Epithelial cell of prostate (primary cell): ENCODE data around the gene ATG16L1.

Experiments
- DNase-seq: peaks from one replicate; pipeline ENCODE4 v3.0.0-alpha.2; 2011; ENCODE audit warnings: low read depth, low spot score
- H3K27ac ChIP-seq: fragments of 450-650 bp; 2 replicates; pipeline ENCODE4 v1.5.1; 2017; ENCODE audit warnings: mild to moderate bottlenecking

ATG16L1 gene

DNA sequence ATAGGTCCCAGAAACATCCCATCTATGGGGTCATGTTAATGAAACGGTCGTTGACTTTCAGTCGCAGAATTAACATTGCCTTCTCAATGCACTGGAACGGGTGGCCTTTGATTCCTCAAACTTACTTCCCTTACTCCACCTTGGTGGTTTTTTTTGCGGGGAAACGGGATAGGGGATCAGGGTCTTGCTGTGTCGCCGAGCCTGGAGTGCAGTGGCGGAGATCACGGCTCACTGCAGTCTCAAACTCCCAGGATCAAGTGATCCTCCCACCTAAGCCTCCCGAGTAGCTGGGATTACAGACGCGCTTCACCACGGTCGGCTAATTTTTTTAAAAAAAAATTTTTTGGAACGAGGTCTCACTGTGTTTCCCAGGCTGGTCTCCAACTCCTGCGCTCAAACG, 754 bp downstream of the ATG16L1 start:
- DNase-seq: no peak
- H3K27ac ChIP-seq: peak overlapping the region; percentile 83

DNA sequence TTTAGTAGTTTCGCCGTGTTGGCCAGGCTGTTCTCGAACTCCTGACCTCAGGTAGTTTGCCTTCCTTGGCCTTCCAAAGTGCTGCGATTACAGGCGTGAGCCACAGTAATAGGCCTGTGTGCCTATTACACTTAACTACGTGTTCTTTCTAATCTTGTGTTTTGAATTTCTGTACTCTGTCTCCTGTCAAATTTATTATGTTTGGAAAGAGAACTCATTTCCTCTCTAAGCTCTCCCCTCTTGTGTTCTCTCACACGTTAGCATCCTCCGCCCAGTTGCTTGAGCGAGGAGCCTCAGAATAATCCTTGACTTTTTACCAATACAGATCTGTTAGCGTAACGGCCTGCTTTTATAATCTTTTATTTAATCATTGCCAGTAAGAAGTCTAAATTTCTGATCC, 3.7 kb downstream of the ATG16L1 start:
- H3K27ac ChIP-seq: no peak overlapping the region
- no peak for DNase-seq

DNA sequence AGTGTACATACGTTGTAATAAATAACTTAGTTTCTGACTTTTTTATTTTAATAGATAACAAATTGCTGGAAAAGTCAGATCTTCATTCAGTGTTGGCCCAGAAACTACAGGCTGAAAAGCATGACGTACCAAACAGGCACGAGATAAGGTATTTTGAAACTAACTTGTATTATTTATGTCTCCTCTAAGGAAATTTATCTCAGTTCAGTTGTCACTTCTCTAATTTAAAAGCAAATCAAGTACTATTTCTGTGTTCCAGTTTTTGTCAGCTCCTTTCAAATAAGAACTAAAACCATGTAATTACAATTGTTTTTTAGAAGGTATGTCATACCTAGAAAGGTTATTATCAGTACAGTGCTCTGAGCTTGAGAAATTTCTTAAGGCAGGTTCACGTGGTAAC, 4.6 kb downstream of the ATG16L1 start:
- H3K27ac ChIP-seq: no peak overlapping the region
- DNase-seq: no peak

DNA sequence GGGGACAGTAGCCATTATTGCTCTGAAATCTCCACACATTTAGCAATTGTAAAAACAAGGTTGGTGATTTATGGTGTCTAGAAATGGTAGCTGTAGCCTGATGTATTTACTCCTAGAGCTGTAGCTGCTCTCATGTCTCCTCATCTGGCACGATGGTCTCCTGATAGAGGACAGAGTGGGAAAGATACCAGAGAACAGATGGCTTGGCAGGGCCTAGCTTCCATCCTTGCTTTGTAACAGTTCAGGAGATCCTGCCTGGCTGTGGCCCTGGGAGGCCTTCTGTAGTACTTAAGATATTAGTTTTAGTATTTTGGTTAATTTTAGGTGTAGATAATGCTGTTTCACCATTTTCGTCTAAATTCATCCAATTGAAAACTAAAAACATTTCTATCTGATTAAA, 6.7 kb downstream of the ATG16L1 start:
- no peak overlapping the region for H3K27ac ChIP-seq
- no peak for DNase-seq

DNA sequence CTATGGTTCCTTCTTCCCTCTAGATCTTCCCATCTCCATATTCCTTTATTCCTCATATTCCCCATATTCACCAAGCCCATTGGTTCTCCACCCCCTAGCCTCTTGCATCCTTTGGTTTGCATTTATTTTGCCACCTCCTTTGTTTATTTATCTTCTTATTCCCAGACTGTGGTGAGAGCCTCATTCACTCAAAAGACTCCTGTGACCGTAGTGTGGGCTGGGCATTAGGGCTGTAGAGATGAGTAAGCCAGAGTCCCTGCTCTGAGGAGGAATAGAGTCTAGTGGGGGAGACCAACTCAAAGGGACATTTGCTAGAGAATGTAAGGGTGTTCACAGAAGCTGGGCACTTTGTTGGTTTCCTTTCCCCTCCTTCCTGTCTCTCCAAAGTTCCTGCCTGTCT, 8.3 kb downstream of the ATG16L1 start:
- no peak overlapping the region for H3K27ac ChIP-seq

DNA sequence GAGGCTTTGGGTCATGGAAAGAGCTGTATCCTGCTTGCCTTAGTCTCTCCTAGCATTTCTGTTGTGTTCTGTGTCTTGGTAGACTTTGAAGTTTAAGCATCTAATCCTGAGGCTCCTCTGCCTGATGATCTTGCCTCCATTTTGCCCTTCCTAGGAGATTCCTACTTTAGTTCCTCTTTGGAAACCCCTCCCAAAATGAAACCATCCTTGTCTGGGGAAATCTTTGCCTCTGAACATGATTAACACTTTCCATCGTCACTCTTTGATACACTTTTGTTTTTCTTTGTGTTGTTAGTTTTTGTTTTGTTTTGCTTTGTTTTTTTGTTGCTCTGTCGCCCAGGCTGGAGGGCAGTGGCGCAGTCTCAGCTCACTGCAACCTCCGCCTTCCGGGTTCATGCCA, 9.2 kb downstream of the ATG16L1 start:
- no peak for DNase-seq
- no peak overlapping the region for H3K27ac ChIP-seq

More for the DNA sequence above, 8.3 kb downstream of the ATG16L1 start:
- DNase-seq: no peak

DNA sequence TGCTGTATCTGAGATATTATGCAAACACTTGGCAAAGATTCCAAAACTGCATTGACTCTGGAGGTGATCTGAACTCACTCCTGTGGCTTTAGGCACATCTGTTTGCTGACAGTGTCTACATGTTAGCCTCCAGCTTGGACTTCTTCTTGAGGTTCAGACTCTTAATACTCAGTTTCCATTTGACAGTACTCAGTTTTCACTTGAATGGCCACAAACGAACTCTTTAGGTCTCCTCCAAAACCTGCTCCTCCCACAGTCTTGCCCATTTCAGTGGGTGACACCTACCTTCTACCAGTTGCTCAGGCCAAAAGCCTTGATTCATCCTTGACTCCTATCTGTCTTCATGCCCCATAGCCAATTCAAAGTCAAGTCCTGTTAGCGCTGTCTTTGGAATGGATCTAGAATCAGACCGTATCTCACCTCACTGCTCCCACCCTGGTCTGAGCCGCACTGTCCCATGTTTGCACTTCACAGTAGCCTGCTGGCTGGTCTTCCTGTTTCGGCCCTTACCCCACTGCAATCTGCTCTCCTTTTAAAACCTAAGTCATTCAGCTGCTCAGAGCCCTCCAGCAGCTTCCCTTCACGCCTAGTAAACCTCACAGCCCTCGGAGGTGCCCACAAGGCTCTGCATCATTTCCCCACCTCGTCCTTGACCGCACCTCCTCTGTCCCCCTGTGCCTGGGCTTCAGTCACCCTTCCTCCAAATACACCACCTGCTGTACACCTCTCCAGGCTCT, 10.5 kb downstream of the ATG16L1 start:
- H3K27ac ChIP-seq: no peak overlapping the region
- no peak for DNase-seq

DNA sequence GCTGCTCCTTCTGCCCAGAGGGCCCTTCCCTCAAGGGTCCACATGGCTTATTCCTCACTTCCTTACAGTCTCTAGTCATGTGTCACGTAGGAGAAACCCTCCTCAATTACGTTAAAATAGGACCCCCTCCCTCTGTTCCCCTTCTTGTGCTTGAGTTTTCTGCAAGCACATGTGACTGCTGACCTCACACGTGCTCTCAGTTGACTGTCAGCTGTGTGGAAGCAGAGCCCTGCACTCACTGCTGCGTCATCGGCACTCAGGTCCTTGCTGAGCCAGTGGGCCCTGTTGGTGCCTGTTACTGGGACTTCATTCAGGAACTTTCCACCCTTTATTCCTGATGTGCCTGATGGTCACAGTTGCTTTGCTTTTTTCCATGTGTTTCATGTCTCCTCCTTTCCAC, 11.1 kb downstream of the ATG16L1 start:
- H3K27ac ChIP-seq: no peak overlapping the region
- DNase-seq: no peak

DNA sequence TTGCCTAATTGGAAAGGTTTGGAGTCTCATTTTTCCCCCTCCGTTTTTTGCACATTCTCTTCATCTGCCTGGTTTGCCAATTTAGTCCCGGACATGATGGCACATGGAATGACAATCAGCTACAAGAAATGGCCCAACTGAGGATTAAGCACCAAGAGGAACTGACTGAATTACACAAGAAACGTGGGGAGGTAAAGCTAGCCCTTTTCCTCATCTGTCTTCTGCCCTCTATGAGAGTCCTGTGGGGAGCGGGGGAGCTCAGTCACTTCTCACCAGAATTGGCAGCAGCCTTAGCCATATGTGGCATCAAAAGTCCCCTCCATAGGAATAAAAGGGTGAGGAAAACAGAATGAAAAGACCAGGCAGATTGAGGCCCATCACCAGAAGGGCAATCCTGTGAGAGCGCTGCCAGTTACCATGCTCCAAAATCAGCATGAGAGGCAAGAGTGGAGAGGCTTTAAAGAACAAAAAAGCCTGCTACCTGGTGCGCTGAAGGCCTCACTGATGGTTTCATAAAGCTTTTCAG, 11.6 kb downstream of the ATG16L1 start:
- H3K27ac ChIP-seq: no peak overlapping the region
- DNase-seq: no peak

DNA sequence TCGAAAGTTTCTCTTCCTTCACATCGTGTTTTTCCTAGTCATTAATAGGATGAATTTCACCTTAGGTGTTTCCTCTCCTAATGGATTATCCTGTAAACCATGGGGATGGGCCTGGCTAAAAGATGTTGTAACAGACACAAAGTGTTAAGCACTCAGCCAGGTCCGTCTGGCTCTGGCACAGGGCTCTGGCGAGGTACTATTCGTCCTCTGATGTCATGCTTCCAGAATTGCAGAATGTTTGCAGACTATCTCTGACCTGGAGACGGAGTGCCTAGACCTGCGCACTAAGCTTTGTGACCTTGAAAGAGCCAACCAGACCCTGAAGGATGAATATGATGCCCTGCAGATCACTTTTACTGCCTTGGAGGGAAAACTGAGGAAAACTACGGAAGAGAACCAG, 13.2 kb downstream of the ATG16L1 start:
- H3K27ac ChIP-seq: no peak overlapping the region
- DNase-seq: no peak

DNA sequence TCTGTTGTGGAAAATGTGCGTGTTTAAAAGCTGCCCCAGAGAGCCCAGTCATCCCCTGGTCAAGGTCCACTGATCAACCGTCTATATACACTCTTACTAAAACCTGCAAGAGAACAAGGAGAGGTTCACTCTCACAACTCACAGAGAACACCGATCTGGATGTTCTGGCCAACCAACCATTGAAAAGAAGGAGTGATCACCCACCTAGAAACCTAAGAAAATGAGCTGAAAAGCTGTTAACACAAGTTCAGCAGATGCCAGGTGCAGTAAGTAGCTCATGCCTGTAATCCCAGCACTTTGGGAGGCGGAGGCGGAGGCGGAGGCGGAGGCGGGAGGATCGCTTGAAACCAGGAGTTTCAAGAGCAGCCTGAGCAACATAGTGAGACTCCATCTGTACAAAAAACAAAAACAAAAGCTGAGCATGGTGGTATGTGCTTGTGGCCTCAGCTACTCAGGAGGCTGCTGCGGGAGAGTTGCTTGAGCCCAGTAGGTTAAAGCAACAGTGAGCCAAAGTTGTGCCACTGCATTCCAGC, 14.5 kb downstream of the ATG16L1 start:
- H3K27ac ChIP-seq: no peak overlapping the region
- DNase-seq: no peak

DNA sequence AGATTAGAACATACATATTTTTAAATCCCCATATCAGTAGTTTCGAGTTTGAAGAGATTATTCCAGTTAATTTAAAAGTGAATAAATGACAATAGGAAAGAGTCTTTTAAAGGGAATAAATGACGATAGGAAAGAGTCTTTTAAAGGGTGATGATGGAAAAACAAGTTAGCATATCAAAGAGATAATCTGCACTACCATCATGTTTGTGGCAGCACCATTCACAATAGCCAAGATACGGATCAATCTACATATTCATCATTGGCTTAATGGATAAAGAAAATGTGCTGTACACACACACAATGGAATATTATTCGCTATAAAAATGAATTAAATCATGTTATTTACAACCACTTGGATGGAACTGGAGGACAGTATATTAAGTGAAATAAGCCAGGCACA, 15.0 kb downstream of the ATG16L1 start:
- DNase-seq: no peak
- no peak overlapping the region for H3K27ac ChIP-seq

DNA sequence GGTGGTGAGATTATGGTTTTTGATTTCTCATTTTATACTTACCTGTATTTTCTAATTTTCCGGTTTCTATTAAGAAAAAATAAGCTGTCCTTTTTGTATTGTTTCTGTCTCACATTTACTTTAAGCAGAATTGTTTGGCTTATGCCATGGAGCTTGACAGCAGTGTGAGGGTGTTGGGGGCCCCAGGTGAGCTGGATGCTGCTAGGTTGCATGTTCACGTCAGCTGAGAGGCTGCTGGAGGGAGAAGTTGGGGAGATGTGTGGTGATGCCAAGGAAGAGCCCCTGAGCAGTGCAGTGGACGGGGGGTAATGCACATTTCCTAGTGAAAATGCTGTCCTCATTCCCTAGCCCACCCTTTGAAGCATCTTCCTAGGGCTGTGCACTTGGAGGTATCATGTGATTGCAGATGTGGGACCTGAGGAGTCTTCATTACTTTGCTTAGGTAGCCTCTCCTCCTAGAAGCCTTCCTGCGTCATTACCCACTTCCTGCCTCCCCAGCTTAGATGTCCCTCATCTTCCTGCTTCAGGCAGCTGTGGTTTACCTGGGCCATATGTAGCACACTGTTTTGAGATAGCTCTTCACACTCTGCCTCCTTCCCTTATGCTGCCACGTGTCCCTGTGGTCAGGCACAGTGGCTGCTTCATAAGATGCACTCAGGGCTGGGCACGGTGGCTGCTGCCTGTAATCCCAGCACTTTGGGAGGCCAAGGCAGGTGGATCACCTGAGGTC, 16.2 kb downstream of the ATG16L1 start:
- DNase-seq: no peak
- H3K27ac ChIP-seq: no peak overlapping the region

DNA sequence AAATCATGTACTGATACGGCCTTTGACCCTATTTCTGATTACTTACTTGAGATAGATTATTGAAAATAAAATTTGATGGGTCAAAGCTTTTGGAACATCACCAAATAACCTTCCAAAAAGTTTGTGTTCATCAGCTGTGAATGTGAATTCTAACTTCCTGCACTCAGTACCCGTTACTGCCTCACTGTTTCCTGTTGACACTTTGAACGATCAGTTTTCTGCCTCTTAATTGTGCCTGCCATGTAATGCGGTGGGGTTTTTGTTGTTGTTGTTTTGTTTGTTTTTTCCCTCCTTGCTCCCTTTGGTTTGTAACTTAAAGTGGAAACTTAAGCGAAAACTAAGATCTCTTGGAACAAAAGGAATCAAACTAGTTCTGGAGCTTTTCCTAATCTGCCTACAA, 18.9 kb downstream of the ATG16L1 start:
- DNase-seq: no peak

DNA sequence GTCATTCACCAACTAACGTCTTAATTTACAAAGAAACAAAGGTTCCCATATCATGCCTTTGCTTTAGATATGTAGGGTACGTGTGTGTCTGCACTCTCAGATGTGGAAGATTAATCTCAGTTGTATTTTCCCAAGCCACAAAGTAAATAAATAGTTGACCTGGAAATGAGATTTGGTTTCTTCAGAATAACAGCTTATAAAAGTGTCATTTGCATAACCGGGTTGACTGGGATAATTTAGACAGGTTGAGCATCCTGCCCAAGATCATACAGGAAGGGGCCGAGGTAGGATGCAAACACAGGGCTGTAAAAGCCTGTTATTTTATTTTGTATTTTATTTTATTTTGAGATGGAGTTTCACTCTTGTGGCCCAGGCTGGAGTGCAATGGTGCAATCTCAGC, 19.5 kb downstream of the ATG16L1 start:
- no peak overlapping the region for H3K27ac ChIP-seq
- no peak for DNase-seq

More for the DNA sequence above, 18.9 kb downstream of the ATG16L1 start:
- H3K27ac ChIP-seq: no peak overlapping the region

DNA sequence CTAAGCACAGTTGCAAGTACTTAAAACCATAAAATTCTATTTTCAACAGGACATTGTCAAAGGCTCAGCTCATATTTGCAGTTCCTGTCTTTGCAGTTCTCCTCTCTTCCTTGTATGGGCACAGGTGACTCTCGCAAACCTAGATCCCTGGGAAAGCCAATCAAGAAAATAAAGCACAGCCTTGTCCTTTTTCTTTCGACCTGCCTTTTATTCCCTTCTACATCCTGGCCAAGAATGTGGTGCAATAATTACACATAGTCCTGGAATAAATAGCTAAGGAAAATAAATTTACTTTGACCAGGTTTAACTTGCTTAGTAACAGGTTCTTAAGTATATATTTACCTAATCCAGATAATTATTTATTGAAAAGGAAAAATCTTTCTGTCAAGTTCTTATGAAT, 20.2 kb downstream of the ATG16L1 start:
- H3K27ac ChIP-seq: no peak overlapping the region
- no peak for DNase-seq

DNA sequence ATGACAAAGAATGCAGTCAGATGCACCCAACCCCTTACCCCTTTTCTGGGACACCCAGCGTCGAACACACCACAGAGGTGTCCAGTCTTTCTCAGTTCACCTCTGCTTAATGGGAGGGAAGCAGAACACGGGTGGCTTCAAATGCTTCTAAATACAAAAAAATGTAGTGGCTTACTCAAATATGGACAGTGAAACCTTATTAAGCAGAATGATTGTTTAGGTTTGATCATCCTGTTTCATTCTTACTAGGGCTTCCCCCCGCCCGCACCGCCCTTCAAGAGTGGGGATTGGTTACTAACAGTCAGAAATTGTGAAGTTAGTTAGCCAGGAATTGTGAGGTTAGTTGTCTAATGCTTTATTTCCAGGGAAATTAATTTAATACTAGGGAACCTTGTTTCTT, 21.6 kb downstream of the ATG16L1 start:
- H3K27ac ChIP-seq: no peak overlapping the region
- no peak for DNase-seq

DNA sequence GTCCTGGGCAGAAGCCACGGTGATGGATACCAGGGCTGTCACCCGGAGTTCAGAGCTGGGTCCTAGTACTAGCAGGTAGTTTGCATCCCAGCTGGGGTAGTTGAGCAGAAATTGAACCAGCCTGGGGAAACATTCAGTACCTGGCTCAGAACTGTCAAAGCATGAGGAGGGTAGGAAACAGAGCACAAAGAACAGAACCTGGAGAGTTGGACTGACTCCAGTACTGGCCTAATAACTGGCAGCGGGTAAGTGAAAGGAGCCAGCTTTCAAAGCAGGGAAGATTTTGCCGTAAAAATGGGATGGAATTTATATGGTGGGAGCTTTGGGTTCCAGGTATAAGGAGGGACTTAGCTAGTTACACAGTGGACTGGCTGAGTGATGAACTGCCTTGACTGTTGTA, 23.8 kb downstream of the ATG16L1 start:
- DNase-seq: no peak
- H3K27ac ChIP-seq: no peak overlapping the region

DNA sequence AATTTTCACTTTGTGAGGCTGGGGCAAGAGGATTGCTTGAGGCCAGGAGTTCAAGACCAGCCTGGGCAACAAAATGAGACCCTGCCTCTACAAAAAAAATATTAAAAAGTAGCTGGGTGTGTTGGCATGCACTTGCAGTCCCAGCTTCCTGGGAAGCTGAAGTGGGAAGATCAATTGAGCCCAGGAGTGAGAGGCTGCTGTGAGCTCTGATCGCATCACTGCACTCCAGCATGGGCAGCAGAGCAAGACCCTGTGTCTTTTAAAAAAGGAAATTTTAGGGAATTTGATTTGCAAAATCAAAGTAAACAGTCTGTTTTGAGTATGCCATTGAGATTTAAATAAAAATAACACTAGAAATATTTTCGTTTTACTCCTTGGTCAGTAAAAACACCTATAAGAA, 27.4 kb downstream of the ATG16L1 start:
- H3K27ac ChIP-seq: no peak overlapping the region
- no peak for DNase-seq

DNA sequence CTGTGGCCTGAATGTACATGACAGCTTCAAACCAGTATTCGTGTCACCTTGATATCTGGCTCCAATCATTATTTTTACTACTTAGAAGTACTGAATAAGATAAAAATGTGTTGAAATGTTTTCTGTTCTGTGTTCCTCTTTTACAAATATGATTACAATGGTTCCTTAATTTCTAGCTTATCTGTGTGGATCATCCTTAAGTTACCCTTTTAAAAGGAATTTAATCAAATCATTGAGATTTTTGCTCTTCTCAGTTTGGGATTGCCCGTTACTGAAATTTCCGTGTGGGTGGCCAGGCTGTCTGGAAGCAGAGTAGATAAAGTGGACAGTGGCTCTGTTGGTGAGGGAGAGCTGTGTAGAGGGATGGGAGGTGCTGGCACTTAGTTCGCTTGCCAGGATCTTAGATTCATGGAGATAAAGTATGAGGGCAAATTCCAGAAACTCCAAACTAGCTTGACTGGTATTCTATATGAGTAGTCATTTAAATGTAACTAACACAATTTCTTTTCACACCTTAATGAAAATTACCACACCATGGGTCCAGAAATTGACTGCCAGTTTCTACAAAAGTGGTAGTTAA, 28.7 kb downstream of the ATG16L1 start:
- no peak overlapping the region for H3K27ac ChIP-seq
- DNase-seq: no peak

DNA sequence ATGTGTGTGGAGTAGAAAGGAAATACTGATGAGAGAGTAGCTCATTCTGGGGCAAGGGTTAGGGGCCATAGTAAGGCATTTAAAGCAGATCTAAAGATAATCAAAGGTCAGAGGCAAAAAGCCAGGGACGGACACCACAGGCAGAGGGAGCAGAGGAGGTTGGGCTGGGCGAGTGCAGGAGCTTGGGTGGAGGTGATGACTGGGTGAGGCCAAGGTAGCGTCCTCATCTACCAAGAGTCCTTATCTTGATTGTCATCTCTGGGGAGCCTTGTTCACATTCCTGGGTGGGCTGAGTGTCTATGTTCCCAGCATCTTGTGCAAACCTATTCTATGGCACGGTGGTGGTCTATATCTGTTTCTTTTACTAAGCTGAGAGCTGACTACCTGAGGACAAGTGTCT, 30.1 kb downstream of the ATG16L1 start:
- no peak overlapping the region for H3K27ac ChIP-seq
- no peak for DNase-seq
